ENCODE data around the gene GCSAML.

- TF ChIP-seq CEBPB (IDR thresholded peaks at IDR 0.05; ENCODE audit: low read depth, low read length) (no peak), CTCF (conservative IDR thresholded peaks at IDR 0.05; ENCODE audit: low read depth, low read length) (no peak), RFX5 (IDR thresholded peaks at IDR 0.05; ENCODE audit: low read depth, low read length) (no peak), CHD1 (IDR thresholded peaks at IDR 0.05; ENCODE audit: low read depth, low read length) (no peak), USF2 (IDR thresholded peaks at IDR 0.05; ENCODE audit: low read depth, low read length) (no peak)
These were observed 6.1 kb upstream of the GCSAML start for GRCh38 chr1:247542811-247543210.
